GM10248 (cell line): ENCODE measurements around the gene HDGFL3.

ENCODE experiments used
- CTCF ChIA-PET: fragments of 300-600 bp; sonication (Branson Sonifier 250); formaldehyde crosslinking; extraction: SDS; loops from one replicate; lab custom pipeline; 2021; ENCODE audit warnings: antibody characterized with exemption; lab: Yijun Ruan, JAX
- POLR2A ChIA-PET: fragments of 350-650 bp; sonication (Branson Sonifier 250); formaldehyde crosslinking; extraction: SDS; loops from one replicate; lab custom pipeline; 2020; ENCODE audit warnings: antibody characterized with exemption; lab: Yijun Ruan, JAX
- DNase-seq: peaks from one replicate; pipeline ENCODE4 v3.0.0; 2012; ENCODE audit errors: extremely low spot score
- TF ChIP-seq, protein P1 (sequence below): IDR thresholded peaks from 2 replicates; pipeline ENCODE4 v1.5.1; 2012; ENCODE audit warnings: mild to moderate bottlenecking, low read depth; ENCODE audit errors: extremely low read depth, missing control alignments, control extremely low read depth

Gene HDGFL3

GRCh38 chr15:83114856-83115255 lies 92.8 kb downstream of the HDGFL3 start:
- ChIA-PET POLR2A (no interaction called here), CTCF (interaction anchor here (2.0 kb wide), 1 partner anchor 9 kb away, joined by 6 read pairs; no protein-coding TSS in a partner anchor)
- DNase-seq, result no peak
- TF ChIP-seq, protein P1, sequence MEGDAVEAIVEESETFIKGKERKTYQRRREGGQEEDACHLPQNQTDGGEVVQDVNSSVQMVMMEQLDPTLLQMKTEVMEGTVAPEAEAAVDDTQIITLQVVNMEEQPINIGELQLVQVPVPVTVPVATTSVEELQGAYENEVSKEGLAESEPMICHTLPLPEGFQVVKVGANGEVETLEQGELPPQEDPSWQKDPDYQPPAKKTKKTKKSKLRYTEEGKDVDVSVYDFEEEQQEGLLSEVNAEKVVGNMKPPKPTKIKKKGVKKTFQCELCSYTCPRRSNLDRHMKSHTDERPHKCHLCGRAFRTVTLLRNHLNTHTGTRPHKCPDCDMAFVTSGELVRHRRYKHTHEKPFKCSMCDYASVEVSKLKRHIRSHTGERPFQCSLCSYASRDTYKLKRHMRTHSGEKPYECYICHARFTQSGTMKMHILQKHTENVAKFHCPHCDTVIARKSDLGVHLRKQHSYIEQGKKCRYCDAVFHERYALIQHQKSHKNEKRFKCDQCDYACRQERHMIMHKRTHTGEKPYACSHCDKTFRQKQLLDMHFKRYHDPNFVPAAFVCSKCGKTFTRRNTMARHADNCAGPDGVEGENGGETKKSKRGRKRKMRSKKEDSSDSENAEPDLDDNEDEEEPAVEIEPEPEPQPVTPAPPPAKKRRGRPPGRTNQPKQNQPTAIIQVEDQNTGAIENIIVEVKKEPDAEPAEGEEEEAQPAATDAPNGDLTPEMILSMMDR, result no peak

GRCh38 chr15:83113881-83114674 lies 93.5 kb downstream of the HDGFL3 start:
- DNase-seq, result no peak
- ChIA-PET CTCF (interaction anchor here (2.0 kb wide), 1 partner anchor 8 kb away, joined by 6 read pairs; no protein-coding TSS in a partner anchor), POLR2A (no interaction called here)
- TF ChIP-seq, protein P1, result no peak

- DNase-seq, result no peak
- ChIA-PET CTCF (no interaction called here), POLR2A (no interaction called here)
- TF ChIP-seq, protein P1, result no peak
Observed at GRCh38 chr15:83112956-83113299, 94.7 kb downstream of the HDGFL3 start.

GRCh38 chr15:83112233-83112955 lies 95.2 kb downstream of the HDGFL3 start:
- ChIA-PET CTCF (no interaction called here), POLR2A (no interaction called here)
- TF ChIP-seq, protein P1, result no peak
- no peak for DNase-seq

DNA sequence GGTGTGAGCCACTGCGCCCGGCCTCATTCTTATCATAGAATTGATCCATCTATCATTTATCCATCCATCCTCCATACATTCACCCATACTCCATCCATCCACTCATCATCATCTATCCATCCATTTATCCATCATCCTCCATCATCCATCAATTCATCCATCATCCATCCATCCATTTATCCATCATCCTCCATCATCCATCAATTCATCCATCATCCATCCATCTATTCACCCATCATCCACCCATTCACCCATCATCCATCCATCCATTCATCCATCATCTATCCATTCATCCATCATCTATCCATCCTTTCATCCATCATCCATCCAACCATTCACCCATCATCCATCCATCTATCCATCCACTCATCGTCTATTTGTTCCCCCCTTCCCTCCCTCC lies 96.5 kb downstream of the HDGFL3 start:
- TF ChIP-seq, protein P1, result no peak
- no peak for DNase-seq
- POLR2A ChIA-PET, result no interaction called here
- CTCF ChIA-PET, result no interaction called here

- no peak for DNase-seq
- ChIA-PET POLR2A (no interaction called here), CTCF (no interaction called here)
- TF ChIP-seq, protein P1, result no peak
Observed at GRCh38 chr15:83110381-83110780, 97.2 kb downstream of the HDGFL3 start.
